ENCODE results near the gene PLA2G4E. TPM values are rescaled to one million over a fixed set of nuclear protein-coding genes. Genes with fewer than 3 reads are reported as not detected.

PLA2G4E gene
- total and polyA plus RNA-seq, 2 experiments from 2014 or later = 0.06 TPM; not detected in 1

DNA sequence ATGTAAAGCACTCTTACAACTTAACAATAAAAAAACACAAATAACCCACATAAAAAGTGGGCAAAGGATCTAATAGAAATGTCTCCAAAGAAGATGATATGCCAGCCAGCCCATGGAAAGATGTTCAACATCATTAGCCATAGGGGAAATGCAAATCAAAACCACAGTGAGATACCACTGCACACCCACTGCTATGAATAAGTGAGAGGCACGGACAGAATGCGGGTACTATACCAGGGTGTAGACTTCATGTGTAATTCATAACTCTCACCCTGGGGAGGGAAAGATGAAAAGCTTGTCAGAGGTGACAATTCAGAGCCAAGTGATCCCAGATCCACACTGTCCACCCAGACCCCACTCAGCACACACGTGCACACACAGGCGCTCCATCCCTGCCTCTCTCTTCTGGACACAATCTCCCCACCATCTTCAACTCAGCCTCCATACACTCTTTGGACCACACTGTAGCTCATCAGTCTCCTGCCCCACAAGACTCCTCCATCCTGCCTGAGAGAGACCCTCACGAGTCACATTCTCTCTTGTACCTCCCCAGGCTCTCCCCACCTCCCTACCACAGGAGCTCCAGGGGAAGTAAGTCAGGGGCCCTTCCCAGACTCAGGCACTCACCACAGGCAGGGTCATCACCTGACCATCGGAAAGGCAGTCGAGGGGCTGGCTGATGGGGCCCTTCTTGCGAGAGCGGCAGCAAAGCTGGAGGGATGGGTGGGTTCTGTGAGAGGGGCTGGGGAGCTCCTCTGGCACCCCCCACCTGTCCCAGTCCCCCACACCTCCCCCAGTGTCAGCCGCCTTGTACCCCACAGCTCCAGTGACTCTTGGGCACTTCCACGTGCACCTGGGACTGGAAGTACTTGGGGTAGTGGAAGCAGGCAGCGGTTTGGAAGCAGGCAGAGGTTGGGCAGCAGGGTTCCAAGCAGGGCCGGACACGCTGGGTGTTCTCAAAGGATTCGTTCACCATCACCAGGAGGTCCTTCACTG lies 21.3 kb downstream of the PLA2G4E start:
- Histone ChIP-seq H3K9me3 (ENCODE audit: low read depth) (no peaks in the 10 kb centered on the region), H3K27me3 (no peaks in the 10 kb centered on the region), H3K4me3 (no peak overlapping the region), H3K36me3 (no peaks in the 10 kb centered on the region), H3K4me1 (ENCODE audit: low read depth) (no peaks in the 10 kb centered on the region), H3K27ac (no peak overlapping the region)
- TF ChIP-seq, protein P1, sequence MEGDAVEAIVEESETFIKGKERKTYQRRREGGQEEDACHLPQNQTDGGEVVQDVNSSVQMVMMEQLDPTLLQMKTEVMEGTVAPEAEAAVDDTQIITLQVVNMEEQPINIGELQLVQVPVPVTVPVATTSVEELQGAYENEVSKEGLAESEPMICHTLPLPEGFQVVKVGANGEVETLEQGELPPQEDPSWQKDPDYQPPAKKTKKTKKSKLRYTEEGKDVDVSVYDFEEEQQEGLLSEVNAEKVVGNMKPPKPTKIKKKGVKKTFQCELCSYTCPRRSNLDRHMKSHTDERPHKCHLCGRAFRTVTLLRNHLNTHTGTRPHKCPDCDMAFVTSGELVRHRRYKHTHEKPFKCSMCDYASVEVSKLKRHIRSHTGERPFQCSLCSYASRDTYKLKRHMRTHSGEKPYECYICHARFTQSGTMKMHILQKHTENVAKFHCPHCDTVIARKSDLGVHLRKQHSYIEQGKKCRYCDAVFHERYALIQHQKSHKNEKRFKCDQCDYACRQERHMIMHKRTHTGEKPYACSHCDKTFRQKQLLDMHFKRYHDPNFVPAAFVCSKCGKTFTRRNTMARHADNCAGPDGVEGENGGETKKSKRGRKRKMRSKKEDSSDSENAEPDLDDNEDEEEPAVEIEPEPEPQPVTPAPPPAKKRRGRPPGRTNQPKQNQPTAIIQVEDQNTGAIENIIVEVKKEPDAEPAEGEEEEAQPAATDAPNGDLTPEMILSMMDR (IDR thresholded peaks at IDR 0.05; ENCODE audit: low read depth, low read length) = no peak
- DNase-seq (ENCODE audit: low read depth in 1 of 2, low spot score in 1 of 2) = no peak

DNA sequence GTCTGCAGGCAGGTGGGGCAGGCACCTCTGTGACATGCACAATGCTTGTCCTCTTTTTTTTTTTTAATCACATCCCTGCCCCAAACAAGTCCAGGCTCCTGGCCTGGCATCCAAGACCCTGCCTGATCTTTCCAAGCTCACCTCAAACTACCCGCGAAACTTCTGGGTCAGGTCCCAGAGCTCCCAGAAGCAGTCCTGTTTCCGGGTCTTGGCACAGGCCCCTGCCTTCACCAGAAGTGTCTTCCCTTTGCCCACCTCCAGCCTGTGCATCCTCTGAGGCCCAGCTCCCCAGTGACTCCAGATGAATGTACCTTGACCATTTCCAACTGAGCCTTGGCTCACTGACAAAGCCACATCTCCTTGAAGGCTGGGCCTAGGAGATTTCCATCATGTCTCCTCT lies 23.0 kb downstream of the PLA2G4E start:
- TF ChIP-seq, protein P1 (IDR thresholded peaks at IDR 0.05; ENCODE audit: low read depth, low read length) = no peak
- no peak overlapping the region for H3K27ac ChIP-seq
- no peaks in the 10 kb centered on the region for H3K36me3 ChIP-seq
- no peaks in the 10 kb centered on the region for H3K27me3 ChIP-seq
- no peaks in the 10 kb centered on the region for H3K9me3 ChIP-seq (ENCODE audit: low read depth)
- no peak overlapping the region for H3K4me3 ChIP-seq
- DNase-seq (ENCODE audit: low read depth in 1 of 2, low spot score in 1 of 2) = no peak
- no peaks in the 10 kb centered on the region for H3K4me1 ChIP-seq (ENCODE audit: low read depth)

DNA sequence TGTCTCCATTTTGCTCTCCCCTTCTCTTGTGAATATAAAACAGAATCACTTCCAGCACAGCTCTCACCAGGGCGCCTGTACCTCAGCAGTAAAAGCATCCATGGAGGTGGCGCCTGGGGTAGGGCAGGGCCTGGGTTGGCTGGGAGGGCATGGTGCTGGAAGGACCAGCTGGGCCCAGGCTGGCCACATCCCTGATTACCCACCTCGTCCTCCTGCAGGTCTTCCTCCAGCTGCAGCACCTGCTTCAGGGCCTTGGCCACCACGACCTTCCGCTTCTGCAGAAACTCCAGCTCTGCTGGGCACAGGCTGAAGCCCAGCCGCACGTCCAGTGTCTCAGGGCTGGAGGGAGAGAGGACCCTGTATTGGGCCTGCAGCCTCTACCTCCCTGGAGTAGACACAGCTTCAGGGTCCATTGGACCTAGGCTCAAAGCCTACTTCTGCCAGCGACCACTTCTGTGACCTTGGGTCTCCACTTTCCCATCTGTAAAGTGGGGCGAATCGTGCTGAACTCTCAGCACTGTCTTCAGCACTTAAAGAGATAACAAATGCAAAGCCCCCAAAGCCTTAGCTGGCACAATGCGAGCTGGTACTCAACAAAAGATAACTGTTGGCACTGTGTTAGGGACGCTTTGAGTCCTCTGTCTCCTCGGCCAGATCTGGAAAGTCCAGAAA lies 23.8 kb downstream of the PLA2G4E start:
- H3K9me3 ChIP-seq (ENCODE audit: low read depth) = no peaks in the 10 kb centered on the region
- no peak overlapping the region for H3K4me3 ChIP-seq
- DNase-seq (ENCODE audit: low read depth in 1 of 2, low spot score in 1 of 2) = no peak
- H3K36me3 ChIP-seq = no peaks in the 10 kb centered on the region
- no peaks in the 10 kb centered on the region for H3K4me1 ChIP-seq (ENCODE audit: low read depth)
- H3K27ac ChIP-seq = no peak overlapping the region
- no peaks in the 10 kb centered on the region for H3K27me3 ChIP-seq
- TF ChIP-seq, protein P1 (IDR thresholded peaks at IDR 0.05; ENCODE audit: low read depth, low read length) = no peak

DNA sequence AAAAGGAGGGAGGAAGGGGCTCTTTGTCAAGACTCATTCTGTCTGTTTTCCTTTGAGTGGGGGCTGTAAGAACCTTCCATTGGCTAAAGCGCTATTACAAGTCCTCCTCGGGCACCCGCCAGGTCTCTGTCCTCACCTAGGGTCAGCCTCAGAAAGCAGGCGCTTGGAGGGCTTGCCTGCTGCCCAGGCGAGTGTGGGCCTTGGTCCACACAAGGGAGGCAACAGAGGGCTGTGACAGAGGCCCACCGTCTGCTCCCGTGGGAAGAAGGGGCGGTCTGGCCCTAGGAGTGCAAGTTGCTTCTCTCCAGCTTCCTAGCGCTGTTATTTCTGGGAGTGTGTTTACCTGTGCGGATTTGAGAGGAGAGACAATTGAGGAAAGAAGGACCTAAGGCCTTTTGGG lies 24.5 kb downstream of the PLA2G4E start:
- TF ChIP-seq, protein P1 (IDR thresholded peaks at IDR 0.05; ENCODE audit: low read depth, low read length) = no peak
- H3K36me3 ChIP-seq = no peaks in the 10 kb centered on the region

DNA sequence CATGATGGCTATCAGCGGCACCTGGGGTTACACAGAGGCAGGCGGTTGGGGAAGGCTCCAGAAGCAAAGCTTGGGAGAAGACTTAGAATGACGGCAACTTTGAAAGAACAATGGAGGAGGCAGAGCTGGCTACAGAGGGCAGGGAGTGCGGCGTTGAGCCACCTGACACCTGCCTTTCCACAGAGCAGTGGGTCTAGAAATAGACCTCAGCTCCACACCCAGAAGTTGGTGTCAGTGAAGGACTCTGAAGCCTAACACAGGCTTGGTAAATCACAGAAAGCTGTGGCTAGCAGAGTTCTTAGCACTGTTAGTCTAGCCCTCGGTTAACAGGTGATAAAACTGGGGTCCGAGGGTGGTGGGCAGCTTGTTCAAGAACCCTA lies 25.4 kb downstream of the PLA2G4E start:
- Histone ChIP-seq H3K27ac (no peak overlapping the region), H3K9me3 (ENCODE audit: low read depth) (no peaks in the 10 kb centered on the region), H3K4me3 (no peak overlapping the region), H3K4me1 (ENCODE audit: low read depth) (no peaks in the 10 kb centered on the region), H3K27me3 (no peaks in the 10 kb centered on the region), H3K36me3 (no peaks in the 10 kb centered on the region)
- TF ChIP-seq, protein P1 (IDR thresholded peaks at IDR 0.05; ENCODE audit: low read depth, low read length) = no peak
- no peak for DNase-seq (ENCODE audit: low read depth in 1 of 2, low spot score in 1 of 2)

More for the DNA sequence above, 24.5 kb downstream of the PLA2G4E start:
- Histone ChIP-seq H3K4me3 (no peak overlapping the region), H3K27ac (no peak overlapping the region), H3K27me3 (no peaks in the 10 kb centered on the region), H3K4me1 (ENCODE audit: low read depth) (no peaks in the 10 kb centered on the region), H3K9me3 (ENCODE audit: low read depth) (no peaks in the 10 kb centered on the region)
- no peak for DNase-seq (ENCODE audit: low read depth in 1 of 2, low spot score in 1 of 2)

Measured in cardiac muscle cell (in vitro differentiated cells and primary cell).